HG03196 (cell line): Measurements from ENCODE around the gene KCNJ6.
"Not testable (repeated sequence)": the region's sequence is repeated elsewhere in the genome, so short reads cannot be mapped to it uniquely, and the experiment has no call there.

ENCODE experiments used
- ATAC-seq: cut with Tn5 transposase; IDR thresholded peaks from one replicate; pipeline ENCODE4 v1.9.1; 2021; ENCODE audit not compliant: unreplicated experiment

Gene KCNJ6

DNA sequence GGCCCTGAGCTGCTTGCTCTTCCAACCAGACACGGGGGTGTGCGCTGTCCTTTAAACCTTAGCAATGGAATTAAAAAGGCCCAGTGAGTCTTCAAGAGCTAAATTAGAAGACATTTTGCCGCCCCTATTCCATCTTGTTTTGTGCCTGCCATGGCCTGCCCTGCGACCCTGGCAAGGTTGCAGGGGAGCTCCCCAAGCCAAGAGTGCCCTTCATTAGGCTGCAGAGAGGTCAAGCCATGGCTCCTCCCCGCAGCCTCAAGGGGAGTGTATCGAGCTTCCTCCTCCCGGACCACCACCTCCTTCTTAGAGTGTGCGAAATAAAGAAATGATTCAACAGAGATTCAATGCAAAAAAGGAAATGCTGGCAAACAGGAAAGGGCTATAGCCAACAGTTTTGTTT is 293.5 kb downstream of the KCNJ6 start:
- no peak for ATAC-seq

DNA sequence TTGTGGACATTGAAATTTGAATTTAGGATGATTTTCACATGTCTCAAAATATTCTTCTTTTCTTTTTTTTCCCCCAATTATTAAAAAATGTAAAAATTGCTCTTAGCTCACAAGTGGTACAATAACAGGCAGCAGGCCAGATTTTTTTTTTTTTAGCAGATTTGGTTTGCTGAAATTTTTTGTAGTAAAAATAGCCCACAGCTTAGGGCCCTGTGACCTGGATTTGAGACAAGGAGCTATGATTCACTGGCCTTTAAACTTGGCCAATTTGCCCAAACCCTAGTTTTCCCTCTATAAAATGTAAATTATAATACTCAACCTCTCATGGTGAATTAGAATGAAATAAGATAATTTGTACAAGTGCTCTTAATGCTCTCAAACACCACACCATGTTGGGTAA is 295.9 kb downstream of the KCNJ6 start:
- ATAC-seq = no peak

DNA sequence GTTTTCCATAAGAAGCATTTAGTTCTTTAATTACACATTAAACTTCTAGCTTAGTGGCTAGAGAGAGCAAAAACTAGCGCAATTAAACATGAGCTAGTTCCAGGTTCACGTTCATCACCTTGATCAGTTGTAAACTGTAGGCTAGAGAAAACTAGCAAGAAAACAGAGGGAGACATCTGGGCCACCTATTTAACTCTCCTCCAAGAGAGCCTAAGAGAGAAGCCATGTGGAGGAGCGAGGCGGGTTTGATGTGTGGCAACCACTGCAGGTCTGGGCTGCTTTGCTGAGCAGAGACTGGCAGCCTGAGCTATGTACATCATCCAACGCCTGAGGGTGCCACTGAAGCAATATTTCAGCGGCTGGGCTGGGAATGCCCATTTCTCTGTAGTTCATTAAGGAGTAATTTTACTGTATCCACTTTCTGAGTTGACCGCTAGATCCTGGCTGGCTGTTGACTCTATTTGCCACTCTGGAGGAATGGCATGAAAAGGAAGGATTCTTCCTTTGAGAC is 296.7 kb downstream of the KCNJ6 start:
- ATAC-seq = no peak

DNA sequence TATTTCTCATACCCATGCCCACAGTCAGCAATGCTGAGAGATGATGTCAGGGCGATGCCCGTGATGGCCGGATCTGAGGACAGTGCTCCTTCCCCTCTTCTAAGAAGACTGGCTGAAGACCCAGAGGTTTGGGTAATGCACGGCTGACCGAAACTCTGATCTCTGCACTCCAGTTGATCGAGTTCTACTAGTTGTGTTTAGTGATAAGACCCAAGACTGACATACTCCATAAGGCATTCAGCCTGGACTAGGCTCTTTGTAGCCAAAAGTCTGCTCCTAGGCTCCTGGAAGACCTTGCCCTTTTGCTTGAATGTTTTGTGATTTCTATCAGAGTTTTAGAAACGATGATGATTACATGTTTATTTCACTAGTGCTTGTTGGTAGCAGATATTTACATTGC is 298.2 kb downstream of the KCNJ6 start:
- no peak for ATAC-seq

DNA sequence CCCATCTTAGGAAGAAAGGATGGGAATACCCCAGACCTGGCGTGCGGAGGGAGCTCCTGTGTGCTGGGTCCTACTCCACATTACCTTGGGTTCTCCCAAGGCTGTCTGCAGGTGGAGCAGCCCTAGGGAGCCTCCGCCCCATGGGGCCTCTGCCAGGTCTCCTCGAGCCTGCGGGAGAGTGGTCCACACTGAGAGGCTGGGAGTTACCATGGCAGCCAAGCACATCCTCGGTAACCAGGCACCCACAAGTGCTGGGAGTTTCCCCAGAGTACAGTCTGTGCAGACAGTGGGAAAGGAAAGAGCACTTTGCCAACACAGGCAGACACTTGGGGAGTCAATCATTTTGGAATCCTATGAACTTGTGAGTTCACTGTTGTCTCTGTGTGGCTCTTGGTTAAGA is 300.3 kb downstream of the KCNJ6 start:
- no peak for ATAC-seq

DNA sequence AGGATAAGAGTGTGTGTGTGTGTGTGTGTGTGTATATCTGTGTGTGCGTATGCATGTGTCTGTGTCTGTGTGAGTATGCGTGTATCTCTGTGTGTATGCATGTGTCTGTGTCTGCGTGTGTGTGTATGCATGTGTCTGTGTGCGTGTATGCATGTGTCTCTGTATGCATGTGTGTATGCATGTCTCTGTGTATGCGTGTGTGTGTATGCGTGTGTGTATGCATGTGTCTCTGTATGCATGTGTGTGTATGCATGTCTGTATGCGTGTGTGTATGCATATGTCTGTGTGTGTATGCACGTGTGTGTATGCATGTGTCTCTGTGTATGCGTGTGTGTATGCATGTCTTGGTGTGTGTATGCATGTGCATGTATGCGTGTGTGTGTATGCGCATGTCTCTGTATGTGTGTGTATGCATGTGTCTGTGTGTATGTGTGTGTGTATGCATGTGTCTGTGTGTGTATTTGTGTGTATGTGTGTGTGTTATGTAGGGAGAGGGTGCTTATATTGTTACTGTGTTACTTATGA is 301.8 kb downstream of the KCNJ6 start:
- no peak for ATAC-seq

DNA sequence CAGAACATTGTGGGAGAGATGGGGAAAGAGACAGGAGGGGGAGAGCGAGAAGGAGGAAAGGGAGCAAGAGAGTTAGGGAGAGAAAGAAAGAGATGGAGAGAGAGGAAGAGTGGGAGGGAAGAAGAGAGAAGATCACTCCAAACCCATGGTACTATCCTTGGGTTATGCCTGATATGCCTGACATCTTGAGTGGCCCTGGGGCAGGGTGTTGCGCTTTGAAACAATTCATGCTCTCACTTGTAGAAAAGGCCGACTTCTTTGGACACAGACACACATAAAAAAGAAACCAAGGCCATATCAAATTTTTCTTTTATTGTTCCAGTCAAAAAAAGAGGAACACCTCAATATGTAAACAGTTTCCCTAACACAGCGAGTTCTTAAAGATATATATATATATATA is 309.2 kb downstream of the KCNJ6 start:
- ATAC-seq = no peak

DNA sequence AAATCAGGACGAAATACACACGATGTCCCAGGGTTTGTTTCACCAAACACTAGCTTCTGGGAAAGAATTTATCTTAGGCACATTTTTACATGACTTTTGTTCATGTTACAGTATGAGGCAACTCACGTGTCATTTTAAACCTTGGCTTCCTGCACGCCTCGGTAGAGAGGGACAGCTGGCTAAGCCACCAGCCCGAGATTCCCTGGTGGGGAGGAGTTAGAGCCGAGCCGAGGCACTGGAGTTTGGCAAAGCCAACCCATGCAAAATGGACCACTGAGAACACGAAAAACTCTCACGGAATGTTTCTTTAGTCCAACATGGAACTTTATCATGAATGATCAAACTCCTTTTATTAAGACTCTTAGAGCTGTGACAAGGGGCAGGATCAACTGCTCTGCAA is 309.7 kb downstream of the KCNJ6 start:
- ATAC-seq = no peak

DNA sequence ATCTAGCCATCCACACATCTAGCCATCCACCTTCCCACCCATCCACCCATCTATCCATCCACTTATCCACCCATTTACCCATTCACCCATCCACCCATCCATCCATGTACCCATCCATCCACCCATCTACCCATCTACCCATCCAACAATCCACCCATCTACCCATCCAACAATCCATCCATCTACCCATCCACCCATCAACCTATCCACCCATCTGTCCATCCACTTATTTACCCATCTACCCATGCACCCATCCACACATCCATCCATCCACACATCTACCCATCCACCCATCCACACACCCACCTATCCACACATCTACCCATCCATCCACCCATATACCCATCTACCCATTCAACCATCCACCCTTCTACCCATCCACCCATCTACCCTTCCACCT is 311.3 kb downstream of the KCNJ6 start:
- no peak for ATAC-seq

DNA sequence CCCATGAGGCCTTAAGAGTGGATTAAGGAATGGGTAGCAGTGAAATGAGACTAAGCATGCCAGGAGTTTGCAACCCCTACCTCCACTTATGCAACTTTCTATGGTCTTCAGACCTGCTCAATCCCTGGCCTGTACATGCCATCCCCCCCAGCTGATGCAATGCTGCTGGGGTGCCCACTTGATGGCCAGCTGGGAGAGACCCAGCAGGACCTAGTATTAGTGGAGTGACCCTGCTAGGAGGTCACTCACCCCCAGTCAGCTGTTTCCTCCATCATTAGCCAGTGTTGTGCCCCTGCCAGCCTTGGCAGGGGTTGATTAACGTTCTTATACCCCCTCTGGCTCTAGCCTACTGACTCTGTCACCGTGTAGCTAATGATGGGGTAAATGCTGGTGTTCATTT is 313.1 kb downstream of the KCNJ6 start:
- ATAC-seq = no peak

DNA sequence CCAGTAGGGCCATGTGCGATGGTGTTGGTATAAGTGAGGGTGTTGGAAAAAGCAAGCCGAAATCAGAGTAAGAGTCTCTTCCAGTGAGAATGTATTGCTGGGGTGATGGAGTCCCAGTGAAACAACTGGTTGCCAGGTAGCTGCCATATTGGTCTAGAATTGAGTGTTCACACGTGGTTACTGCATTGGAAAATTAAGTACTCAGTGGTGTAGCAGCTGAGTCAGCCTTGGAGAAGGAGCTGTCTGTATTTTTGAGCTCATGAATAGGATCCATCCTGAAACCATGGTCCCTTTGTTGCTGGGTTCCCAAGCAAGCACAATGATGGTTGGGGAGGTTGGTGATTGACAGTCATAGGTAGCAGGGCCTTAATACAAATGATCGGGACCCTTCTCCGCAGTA is 314.3 kb downstream of the KCNJ6 start:
- no peak for ATAC-seq

DNA sequence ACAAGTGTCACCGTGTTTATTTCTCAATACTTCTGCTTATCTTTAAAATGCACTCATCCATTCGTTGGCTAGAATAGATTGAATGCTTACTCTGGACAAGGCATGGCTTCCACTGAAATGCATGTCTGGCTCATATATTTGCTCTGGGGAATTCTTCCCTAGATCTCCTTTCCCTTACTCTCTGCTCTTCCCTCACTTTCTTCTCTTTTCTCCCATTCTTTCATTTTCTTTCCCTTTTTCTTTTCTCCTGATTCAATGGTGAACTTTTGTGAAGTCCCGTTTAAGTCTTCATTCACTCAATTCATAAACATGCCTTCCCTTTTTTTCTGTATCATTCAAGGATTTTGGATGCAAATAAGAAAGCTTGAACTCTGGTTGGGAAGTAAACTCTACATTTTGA is 315.2 kb downstream of the KCNJ6 start:
- no peak for ATAC-seq

DNA sequence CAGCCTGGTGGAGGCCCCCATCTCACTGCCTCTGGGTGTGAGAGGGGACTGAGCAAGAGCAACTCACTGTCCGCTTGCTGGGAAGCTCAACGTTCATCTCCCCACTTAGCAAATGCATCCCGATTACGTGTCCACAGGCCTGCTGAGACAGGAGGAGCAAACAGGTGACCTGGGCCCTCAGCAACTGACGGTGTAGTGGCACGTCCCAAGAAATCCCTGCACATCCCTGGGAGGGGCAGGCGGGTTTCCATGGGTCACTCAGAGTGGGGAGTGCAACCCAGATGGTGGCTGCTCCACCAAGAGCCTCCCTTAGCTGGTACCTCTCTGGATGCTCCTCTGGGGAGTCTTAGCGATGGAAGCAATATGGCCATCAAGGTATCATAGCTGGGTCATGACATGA is 320.3 kb downstream of the KCNJ6 start:
- ATAC-seq = no peak

DNA sequence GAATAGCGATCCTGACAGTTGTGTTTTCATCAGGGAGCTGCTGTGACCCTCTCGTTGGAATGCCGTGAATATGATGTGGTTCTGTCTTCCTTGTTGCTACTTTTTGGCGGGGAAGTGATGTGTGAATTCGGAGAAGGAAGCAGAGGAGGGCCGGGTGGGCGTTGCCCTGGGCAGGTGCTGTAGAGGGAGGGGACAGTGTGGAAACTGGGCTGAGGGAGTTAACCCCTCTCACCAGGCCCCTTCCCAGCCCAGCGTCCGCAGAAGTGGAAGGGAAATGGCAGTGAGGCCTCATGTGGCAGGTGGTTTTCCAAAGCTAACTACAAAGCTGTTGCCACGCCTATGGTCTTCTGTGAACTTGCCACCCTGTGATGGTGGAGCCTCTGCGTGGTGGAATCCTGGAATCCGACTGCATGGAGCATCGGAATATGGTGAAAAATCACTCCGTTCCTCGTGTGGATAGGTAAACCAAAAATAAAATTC is 321.7 kb downstream of the KCNJ6 start:
- no peak for ATAC-seq

DNA sequence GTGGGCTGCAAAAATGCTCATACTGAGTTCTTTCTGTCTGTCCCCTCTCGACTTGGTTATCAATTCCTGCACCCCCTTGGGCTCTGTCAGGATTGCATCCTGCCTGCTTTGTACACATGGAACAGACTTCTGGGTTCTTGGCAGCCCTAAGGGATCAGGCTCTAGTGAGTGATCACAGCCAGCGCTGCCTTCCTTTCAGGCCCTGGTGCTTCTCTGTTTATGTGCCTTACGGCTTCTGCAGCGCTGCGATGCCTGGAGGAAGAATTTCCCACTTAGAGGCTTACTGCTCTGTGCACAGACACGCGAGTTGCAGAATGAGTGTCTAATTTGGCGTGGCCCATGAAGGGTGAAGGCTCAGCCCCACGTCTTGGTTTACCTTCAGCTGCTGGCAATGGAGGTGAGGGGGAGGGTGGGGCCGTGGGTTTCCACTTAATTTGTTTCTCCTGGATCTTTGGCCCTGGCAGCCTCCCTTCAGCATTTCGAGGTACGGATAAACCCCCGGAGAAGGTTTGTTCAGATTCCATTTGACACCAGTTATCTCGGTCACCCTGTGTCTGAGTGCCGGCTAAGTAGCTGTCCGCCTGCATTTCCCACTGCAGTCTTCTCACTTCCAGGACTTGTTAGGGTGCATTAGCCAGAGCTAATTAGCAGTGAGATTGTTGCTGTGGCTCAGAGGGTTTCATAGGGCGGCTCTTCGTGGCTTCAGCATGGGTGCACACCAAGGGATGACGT is 322.4 kb downstream of the KCNJ6 start:
- ATAC-seq = no peak

DNA sequence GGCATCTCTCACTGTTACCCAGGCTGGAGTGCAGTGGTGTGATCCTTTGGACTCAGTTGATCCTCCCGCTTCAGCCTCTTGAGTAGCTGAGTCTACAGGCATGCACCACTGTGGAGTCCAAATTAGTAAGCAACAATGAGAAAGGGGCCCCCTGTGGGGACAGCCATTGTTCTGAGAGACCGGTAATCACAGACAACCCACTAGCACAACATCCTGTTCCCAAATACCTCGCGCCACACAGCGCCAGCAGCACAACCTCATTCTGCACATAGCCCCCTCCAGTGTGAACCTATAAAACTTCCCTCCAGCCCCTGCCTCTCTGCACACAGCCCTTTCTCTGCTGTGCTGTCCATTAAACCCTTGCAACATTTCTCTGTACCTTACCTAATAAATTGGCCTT is 323.2 kb downstream of the KCNJ6 start:
- ATAC-seq = no peak

DNA sequence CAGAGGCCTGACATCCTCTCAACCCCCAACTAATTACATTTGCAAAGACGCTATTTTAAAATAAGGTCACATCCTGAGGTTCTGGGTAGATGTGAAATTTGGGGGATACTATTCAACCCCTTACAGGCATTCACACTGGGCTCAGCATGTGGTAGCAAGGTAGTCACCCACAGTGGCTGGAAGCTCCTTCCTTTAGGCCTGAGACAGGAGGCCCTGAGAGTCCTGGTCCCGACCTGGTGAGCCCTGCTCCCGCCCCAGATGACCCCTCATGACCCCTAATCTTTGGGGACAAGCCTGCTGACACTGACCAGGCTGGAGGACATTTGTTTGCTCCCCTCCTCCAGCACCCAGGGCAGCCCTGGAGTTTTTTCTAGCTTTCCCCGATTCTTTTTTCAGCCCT is 323.8 kb downstream of the KCNJ6 start:
- no peak for ATAC-seq

DNA sequence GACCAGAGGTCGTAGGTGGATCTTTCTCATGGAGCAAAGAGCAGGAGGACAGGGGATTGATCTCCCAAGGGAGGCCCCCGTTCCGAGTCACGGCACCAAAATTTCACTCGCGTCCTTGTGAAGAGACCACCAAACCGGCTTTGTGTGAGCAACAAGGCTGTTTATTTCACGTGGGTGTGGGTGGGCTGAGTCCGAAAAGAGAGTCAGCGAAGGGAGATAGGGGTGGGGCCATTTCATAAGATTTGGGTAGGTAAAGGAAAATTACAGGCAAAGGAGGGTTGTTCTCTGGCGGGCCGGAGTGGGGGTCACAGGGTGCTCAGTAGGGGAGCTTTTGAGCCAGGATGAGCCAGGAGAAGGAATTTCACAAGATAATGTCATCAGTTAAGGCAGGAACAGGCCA is 324.3 kb downstream of the KCNJ6 start:
- ATAC-seq = not testable (repeated sequence)

DNA sequence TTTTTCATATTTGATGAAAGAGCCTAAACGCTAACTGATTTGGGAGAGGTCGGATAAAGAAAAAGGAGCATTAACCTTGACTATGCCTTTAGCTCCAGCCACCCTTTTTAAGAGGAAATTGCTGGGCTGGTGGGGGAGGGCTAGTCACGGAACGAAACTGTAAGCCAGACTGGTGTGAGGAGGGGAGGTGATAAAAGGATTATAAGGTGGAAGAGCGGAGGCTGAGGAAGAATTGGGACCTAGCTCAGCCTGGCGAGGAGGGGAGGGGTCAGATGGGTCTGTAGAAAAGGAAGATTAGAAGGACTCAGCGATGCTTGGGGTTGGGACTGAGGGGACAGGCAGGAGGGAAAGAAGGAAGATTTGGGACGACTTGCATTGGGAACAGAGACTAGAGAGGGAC is 325.4 kb downstream of the KCNJ6 start:
- not testable (repeated sequence) for ATAC-seq

DNA sequence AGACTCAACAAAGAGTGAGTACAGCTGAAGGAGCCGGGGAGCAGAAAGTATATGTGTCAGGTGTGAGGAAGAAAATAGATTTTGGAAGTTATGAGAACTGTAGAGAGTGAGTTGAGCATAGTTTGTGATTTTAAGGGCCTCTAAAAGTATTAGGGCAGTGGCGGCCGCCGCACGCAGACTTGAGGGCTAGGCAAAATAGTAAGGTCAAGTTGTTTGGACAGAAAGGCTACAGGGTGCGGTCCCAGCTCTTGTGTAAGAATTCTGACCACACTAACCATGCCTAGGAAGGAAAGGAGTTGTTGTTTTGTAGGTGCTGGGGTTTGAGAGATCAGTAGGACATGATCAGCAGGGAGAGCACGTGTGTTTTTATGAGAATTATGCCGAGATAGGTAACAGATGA is 327.6 kb downstream of the KCNJ6 start:
- not testable (repeated sequence) for ATAC-seq

DNA sequence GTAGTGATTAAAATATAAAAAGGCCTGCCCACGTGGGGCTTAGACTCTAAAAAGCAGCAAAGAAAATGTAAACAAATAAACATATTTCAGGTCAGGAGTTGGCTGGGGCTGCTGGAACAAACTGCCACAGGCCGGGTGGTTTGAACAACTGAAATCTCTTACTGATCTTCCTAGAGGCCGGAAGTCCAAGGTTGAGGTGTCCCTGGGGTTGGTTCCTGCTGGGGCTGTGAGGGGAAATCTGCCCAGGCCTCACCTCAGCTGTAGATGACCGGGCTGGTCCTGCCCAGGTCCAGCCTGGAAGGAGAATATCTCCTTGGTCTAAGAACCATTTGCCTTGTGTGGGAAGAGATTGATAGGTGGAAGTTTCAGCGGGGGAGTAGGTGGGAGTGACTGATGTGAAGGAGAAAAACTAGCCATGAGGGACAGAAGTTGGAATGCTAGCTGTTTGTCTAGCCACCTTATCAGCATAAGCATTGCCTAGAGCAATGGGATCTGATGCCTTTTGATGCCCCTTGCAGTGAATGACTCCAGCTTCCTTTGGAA is 328.6 kb downstream of the KCNJ6 start:
- ATAC-seq = no peak

DNA sequence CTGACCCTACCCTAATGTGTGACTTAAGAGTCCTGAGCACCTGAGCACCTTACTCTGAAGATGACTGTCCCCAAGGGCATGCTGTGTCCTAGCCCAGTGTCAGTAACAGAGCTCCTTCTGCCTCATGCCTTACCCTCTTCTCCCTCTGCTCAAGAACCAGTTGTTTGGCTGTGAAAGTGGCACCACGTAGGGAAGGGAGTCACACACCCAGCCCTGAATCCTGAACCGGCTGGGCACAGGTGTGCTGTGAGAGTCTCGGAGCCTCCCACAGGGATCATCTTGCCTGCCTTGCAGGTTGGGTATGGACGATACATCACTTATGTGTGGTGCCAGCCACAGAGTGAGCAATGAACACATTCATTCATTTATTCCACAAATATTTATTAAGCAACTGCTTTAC is 329.1 kb downstream of the KCNJ6 start:
- no peak for ATAC-seq

DNA sequence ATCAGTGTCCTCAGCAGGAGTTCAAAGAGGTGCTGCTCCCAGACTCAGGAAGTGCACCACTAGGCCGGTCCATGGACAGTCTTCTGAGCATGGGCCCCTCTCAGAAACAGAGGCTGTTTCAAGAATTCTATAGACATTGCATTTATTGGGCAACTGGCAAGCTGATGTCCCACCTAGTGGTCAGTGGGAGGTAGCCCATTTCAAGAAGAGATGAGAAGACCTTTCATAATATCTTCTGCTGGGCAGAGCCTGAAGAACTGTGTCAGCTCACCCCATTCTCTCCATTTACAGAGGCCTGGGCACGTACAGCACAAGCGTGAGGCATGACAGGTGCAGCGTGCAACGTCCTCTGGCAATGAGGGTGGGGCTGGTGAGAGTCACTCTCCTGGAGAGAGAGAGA is 333.7 kb downstream of the KCNJ6 start:
- ATAC-seq = no peak
